SK-N-SH treated with all-trans-retinoic acid at 6 μM for 48 hours (cell line): ENCODE results near the gene HPCAL1.

Source experiments
- BACH2 ChIP-seq: fragments of 250-450 bp; sonication (Bioruptor Pico); IDR thresholded peaks from 2 replicates; pipeline ENCODE4 v1.9.0; 2021; ENCODE audit warnings: mild to moderate bottlenecking, borderline replicate concordance
- CREB5 ChIP-seq: fragments of 250-450 bp; sonication (Bioruptor Pico); IDR thresholded peaks from 2 replicates; pipeline ENCODE4 v1.5.1; 2020; ENCODE audit warnings: low read depth, mild to moderate bottlenecking, moderate library complexity
- OSR1 ChIP-seq: fragments of 250-450 bp; sonication (Bioruptor Pico); IDR thresholded peaks from 2 replicates; pipeline ENCODE4 v1.8.0; 2022; ENCODE audit warnings: moderate library complexity, mild to moderate bottlenecking, inconsistent platforms
- SNAI2 ChIP-seq: fragments of 250-450 bp; sonication (Bioruptor Pico); IDR thresholded peaks from 2 replicates; pipeline ENCODE4 v1.5.0; 2020; ENCODE audit warnings: mild to moderate bottlenecking, moderate library complexity
- TCF4 ChIP-seq: fragments of 250-450 bp; sonication (Bioruptor Pico); IDR thresholded peaks from 2 replicates; pipeline ENCODE4 v1.8.0; 2021; ENCODE audit warnings: mild to moderate bottlenecking, moderate library complexity, borderline replicate concordance
- ZNF565 ChIP-seq: fragments of 450-650 bp; formaldehyde crosslinking; conservative IDR thresholded peaks from 2 replicates; pipeline ENCODE4 v1.5.0; 2020; ENCODE audit warnings: low read depth, mild to moderate bottlenecking, moderate library complexity
- ZNF70 ChIP-seq: fragments of 450-650 bp; formaldehyde crosslinking; IDR thresholded peaks from 2 replicates; pipeline ENCODE4 v1.5.0; 2020; ENCODE audit warnings: mild to moderate bottlenecking, moderate library complexity

- no peak for TF ChIP-seq BACH2
- TF ChIP-seq TCF4 (CRISPR knock-in tag): no peak
- no peak for TF ChIP-seq ZNF70
- no peak for TF ChIP-seq SNAI2 (CRISPR knock-in tag)
- no peak for TF ChIP-seq OSR1 (CRISPR knock-in tag)
- TF ChIP-seq CREB5 (CRISPR knock-in tag): no peak
- no peak for TF ChIP-seq ZNF565 (CRISPR knock-in tag)
Measured at GRCh38 chr2:10381997-10382353, 79.3 kb downstream of the HPCAL1 start.
